GM20000 (cell line): Measurements from ENCODE around the gene MRPL27.
"Not testable (repeated sequence)": the region's sequence is repeated elsewhere in the genome, so short reads cannot be mapped to it uniquely, and the experiment has no call there.

ENCODE experiments used
- DNase-seq: peaks from one replicate; pipeline ENCODE4 v3.0.0; 2012; ENCODE audit warnings: low spot score
- TF ChIP-seq, protein P1 (sequence below): IDR thresholded peaks from 2 replicates; pipeline ENCODE4 v1.5.1; 2012; ENCODE audit warnings: mild to moderate bottlenecking, control low read depth; ENCODE audit errors: extremely low read depth, missing control alignments

MRPL27 gene

GRCh38 chr17:50339381-50339780, 33.6 kb downstream of the MRPL27 start:
- TF ChIP-seq, protein P1, sequence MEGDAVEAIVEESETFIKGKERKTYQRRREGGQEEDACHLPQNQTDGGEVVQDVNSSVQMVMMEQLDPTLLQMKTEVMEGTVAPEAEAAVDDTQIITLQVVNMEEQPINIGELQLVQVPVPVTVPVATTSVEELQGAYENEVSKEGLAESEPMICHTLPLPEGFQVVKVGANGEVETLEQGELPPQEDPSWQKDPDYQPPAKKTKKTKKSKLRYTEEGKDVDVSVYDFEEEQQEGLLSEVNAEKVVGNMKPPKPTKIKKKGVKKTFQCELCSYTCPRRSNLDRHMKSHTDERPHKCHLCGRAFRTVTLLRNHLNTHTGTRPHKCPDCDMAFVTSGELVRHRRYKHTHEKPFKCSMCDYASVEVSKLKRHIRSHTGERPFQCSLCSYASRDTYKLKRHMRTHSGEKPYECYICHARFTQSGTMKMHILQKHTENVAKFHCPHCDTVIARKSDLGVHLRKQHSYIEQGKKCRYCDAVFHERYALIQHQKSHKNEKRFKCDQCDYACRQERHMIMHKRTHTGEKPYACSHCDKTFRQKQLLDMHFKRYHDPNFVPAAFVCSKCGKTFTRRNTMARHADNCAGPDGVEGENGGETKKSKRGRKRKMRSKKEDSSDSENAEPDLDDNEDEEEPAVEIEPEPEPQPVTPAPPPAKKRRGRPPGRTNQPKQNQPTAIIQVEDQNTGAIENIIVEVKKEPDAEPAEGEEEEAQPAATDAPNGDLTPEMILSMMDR: no peak
- DNase-seq: no peak

- no peak for DNase-seq
- TF ChIP-seq, protein P1: no peak
Observed at GRCh38 chr17:50338645-50339044, 34.3 kb downstream of the MRPL27 start.

DNA sequence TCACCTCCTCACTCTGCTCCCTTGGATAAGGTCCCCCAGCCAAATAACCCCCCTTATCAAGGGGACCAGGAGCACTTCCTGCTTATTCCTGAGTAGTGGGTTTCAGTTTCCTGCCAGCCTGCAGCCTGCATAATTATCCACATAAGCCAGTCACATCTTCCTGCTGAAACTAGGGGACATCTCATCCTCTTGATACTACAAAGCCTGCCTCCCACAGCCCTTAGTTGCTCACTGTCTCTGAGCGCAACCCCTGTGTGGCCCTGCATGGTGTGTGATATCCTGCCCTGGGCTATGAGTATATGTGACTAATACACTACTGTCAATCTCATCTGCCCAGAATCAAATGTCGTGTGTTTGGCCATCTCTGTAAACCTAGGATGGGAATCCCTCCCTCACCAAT, 35.0 kb downstream of the MRPL27 start:
- no peak for DNase-seq

GRCh38 chr17:50333291-50334057, 39.5 kb downstream of the MRPL27 start:
- DNase-seq: not testable (repeated sequence)

More for the DNA sequence above, 35.0 kb downstream of the MRPL27 start:
- TF ChIP-seq, protein P1: no peak

GRCh38 chr17:50332196-50332595, 40.8 kb downstream of the MRPL27 start:
- TF ChIP-seq, protein P1: no peak
- DNase-seq: no peak

DNA sequence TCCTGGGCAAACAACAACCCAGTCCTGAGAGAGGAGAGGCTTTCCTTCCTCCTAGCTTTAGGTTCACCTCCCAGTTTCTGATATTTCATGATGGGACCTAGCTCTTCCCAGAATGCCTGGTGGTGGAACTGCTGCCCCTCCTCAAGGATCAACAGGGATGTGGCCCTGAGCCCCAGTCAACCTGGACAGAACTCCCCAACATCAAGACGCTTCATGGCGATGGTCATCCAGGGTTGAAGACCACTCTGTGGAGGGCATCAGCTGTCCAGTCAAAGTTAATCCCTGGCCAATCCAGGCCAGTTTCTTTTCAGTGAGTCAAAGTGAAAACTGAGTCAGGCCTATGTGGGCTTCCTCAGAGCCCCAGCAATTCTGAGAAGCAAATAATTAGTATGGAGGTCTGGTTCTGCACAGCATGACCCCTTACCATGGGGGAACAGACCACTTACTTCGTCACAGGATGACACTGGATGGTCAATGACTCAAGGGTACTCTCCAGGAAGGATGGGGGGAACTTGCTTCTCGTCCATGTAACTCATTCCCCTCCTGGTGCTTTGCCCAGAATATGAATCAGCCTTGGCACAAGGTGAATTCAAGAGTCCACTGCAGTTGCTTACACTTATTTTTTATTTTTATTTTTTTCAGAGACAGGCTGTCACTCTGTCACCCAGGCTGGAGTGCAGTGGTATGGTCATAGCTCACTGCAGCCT, 41.7 kb downstream of the MRPL27 start:
- TF ChIP-seq, protein P1: no peak
- no peak for DNase-seq

GRCh38 chr17:50330151-50330775, 42.7 kb downstream of the MRPL27 start:
- DNase-seq: no peak
- TF ChIP-seq, protein P1: no peak
